Stomach smooth muscle (tissue), 2 donors: ENCODE data around the gene PDE9A.

Experiments
- H3K27ac ChIP-seq: one replicate; pipeline ENCODE4 v1.7.0; 2013; ENCODE audit warnings: mild to moderate bottlenecking, low read length, inconsistent platforms
- H3K27me3 ChIP-seq, 2 donors: one replicate each; pipeline ENCODE4 v1.7.0; 2013; ENCODE audit warnings: low read length in 2 of 2; ENCODE audit not compliant: insufficient read depth in 2 of 2, control insufficient read depth in 1 of 2
- H3K36me3 ChIP-seq, 2 donors: one replicate each; pipeline ENCODE4 v1.7.0; 2013; ENCODE audit warnings: low read length in 2 of 2; ENCODE audit not compliant: control insufficient read depth in 2 of 2, insufficient read depth in 2 of 2
- H3K4me1 ChIP-seq: one replicate; pipeline ENCODE4 v1.7.0; 2013; ENCODE audit warnings: low read length; ENCODE audit not compliant: control insufficient read depth, insufficient read depth
- H3K4me3 ChIP-seq, 2 donors: one replicate each; pipeline ENCODE4 v1.7.0; 2013; ENCODE audit warnings: low read length in 2 of 2
- H3K9ac ChIP-seq, 2 donors: one replicate each; pipeline ENCODE4 v1.7.0; 2013; ENCODE audit warnings: low read length in 2 of 2, mild to moderate bottlenecking in 1 of 2
- H3K9me3 ChIP-seq, 2 donors: one replicate each; pipeline ENCODE4 v1.7.0; 2013; ENCODE audit warnings: low read length in 2 of 2; ENCODE audit not compliant: control insufficient read depth in 2 of 2
- donor health status: healthy.
- donor health status: Pancreatic carcinoma.

PDE9A gene

GRCh38 chr21:42722153-42722552 is 68.7 kb downstream of the PDE9A start:
- no peak overlapping the region for H3K4me3 ChIP-seq
- no peak overlapping the region for H3K9ac ChIP-seq
- H3K36me3 ChIP-seq, result peaks cover 3 to 4% of the 10 kb centered on the region in 2 donors
- H3K27ac ChIP-seq, result no peak overlapping the region
- H3K4me1 ChIP-seq, result peaks cover 9% of the 10 kb centered on the region
- no peaks in the 10 kb centered on the region for H3K9me3 ChIP-seq
- H3K27me3 ChIP-seq, result no peaks in the 10 kb centered on the region

GRCh38 chr21:42722808-42723473 is 69.5 kb downstream of the PDE9A start:
- Histone ChIP-seq H3K9ac (no peak overlapping the region), H3K27me3 (no peaks in the 10 kb centered on the region), H3K4me3 (no peak overlapping the region), H3K9me3 (no peaks in the 10 kb centered on the region), H3K36me3 (peaks cover 3 to 4% of the 10 kb centered on the region in 2 donors), H3K4me1 (peaks cover 9% of the 10 kb centered on the region), H3K27ac (no peak overlapping the region)

GRCh38 chr21:42724226-42724920 is 71.0 kb downstream of the PDE9A start:
- H3K9ac ChIP-seq, result no peak overlapping the region
- peaks cover 9% of the 10 kb centered on the region for H3K4me1 ChIP-seq
- no peak overlapping the region for H3K27ac ChIP-seq
- H3K4me3 ChIP-seq, result no peak overlapping the region
- peaks cover 0 to 3% of the 10 kb centered on the region in 2 donors for H3K9me3 ChIP-seq
- H3K27me3 ChIP-seq, result no peaks in the 10 kb centered on the region
- peaks cover 3 to 4% of the 10 kb centered on the region in 2 donors for H3K36me3 ChIP-seq

- Histone ChIP-seq H3K9ac (no peak overlapping the region), H3K4me3 (no peak overlapping the region), H3K36me3 (peaks cover 3 to 4% of the 10 kb centered on the region in 2 donors), H3K9me3 (peaks cover 0 to 3% of the 10 kb centered on the region in 2 donors), H3K4me1 (peaks cover 9% of the 10 kb centered on the region), H3K27ac (no peak overlapping the region), H3K27me3 (no peaks in the 10 kb centered on the region)
These were observed 72.1 kb downstream of the PDE9A start for GRCh38 chr21:42725416-42725930.

- Histone ChIP-seq H3K27ac (no peak overlapping the region), H3K9ac (no peak overlapping the region), H3K9me3 (peaks cover 0 to 3% of the 10 kb centered on the region in 2 donors), H3K4me1 (no peaks in the 10 kb centered on the region), H3K27me3 (no peaks in the 10 kb centered on the region), H3K4me3 (no peak overlapping the region), H3K36me3 (peaks cover 20 to 30% of the 10 kb centered on the region in 2 donors)
These were observed 78.0 kb downstream of the PDE9A start for GRCh38 chr21:42731264-42732032.

GRCh38 chr21:42732033-42732410 is 78.6 kb downstream of the PDE9A start:
- Histone ChIP-seq H3K27ac (no peak overlapping the region), H3K36me3 (peaks cover 20 to 33% of the 10 kb centered on the region in 2 donors), H3K9ac (no peak overlapping the region), H3K27me3 (no peaks in the 10 kb centered on the region), H3K9me3 (peaks cover 0 to 3% of the 10 kb centered on the region in 2 donors), H3K4me1 (no peaks in the 10 kb centered on the region), H3K4me3 (no peak overlapping the region)

GRCh38 chr21:42733037-42733627 is 79.7 kb downstream of the PDE9A start:
- peaks cover 0 to 3% of the 10 kb centered on the region in 2 donors for H3K9me3 ChIP-seq
- no peak overlapping the region for H3K9ac ChIP-seq
- H3K27ac ChIP-seq, result no peak overlapping the region
- H3K4me3 ChIP-seq, result no peak overlapping the region
- no peaks in the 10 kb centered on the region for H3K27me3 ChIP-seq
- peaks cover 22 to 33% of the 10 kb centered on the region in 2 donors for H3K36me3 ChIP-seq
- peaks cover 6% of the 10 kb centered on the region for H3K4me1 ChIP-seq

GRCh38 chr21:42733874-42734273 is 80.5 kb downstream of the PDE9A start:
- H3K9me3 ChIP-seq, result peaks cover 0 to 3% of the 10 kb centered on the region in 2 donors
- peaks cover 13% of the 10 kb centered on the region for H3K4me1 ChIP-seq
- no peak overlapping the region for H3K4me3 ChIP-seq
- H3K36me3 ChIP-seq, result peaks cover 22 to 33% of the 10 kb centered on the region in 2 donors
- H3K9ac ChIP-seq, result no peak overlapping the region
- H3K27ac ChIP-seq, result no peak overlapping the region
- no peaks in the 10 kb centered on the region for H3K27me3 ChIP-seq

- H3K4me3 ChIP-seq, result no peak overlapping the region
- no peaks in the 10 kb centered on the region for H3K27me3 ChIP-seq
- no peaks in the 10 kb centered on the region for H3K9me3 ChIP-seq
- no peak overlapping the region for H3K27ac ChIP-seq
- H3K4me1 ChIP-seq, result peaks cover 18% of the 10 kb centered on the region
- peaks cover 22 to 33% of the 10 kb centered on the region in 2 donors for H3K36me3 ChIP-seq
- H3K9ac ChIP-seq, result no peak overlapping the region
These were observed 81.0 kb downstream of the PDE9A start for GRCh38 chr21:42734323-42734971.

GRCh38 chr21:42735061-42735460 is 81.6 kb downstream of the PDE9A start:
- Histone ChIP-seq H3K36me3 (peaks cover 22 to 33% of the 10 kb centered on the region in 2 donors), H3K9me3 (no peaks in the 10 kb centered on the region), H3K4me3 (no peak overlapping the region), H3K27ac (no peak overlapping the region), H3K4me1 (peaks cover 19% of the 10 kb centered on the region), H3K27me3 (no peaks in the 10 kb centered on the region), H3K9ac (no peak overlapping the region)
